Body of pancreas (tissue), 4 donors: ENCODE measurements around the gene DNAJC18. TPM values are rescaled to one million over a fixed set of nuclear protein-coding genes. Genes with fewer than 3 reads are reported as not detected.

Source experiments
- ATAC-seq: fragments of 150-250 bp; one replicate; pipeline ENCODE4 v1.9.1; 2016
- DNase-seq, 4 donors: peaks; one replicate each; pipeline ENCODE4 v3.0.0-alpha.2; 2019
- H3K27ac ChIP-seq, 4 donors: fragments of 200-600 bp; sonication (generic); 1 replicate in 3 of 4; 2 replicates in 1 of 4; pipeline versions ENCODE4 v1.5.1 to v1.6.1; 2016 to 2019; ENCODE audit warnings: mild to moderate bottlenecking in 1 of 4, mixed read lengths in 1 of 4, moderate library complexity in 1 of 4
- H3K27me3 ChIP-seq, 2 donors: fragments of 200-600 bp; sonication (generic); one replicate each; pipeline ENCODE4 v1.6.0; 2016; ENCODE audit warnings: mild to moderate bottlenecking in 1 of 2
- H3K36me3 ChIP-seq, 2 donors: fragments of 200-600 bp; sonication (generic); replicated peaks in 1 of 2; 2 replicates each; pipeline ENCODE4 v1.5.1; 2016; ENCODE audit warnings: low read depth in 2 of 2; ENCODE audit not compliant: insufficient read depth in 1 of 2
- H3K4me1 ChIP-seq: fragments of 200-600 bp; sonication (generic); one replicate; pipeline ENCODE4 v1.6.0; 2016
- H3K4me3 ChIP-seq, 2 donors: fragments of 200-600 bp; sonication (generic); 1 replicate in 1 of 2; 2 replicates in 1 of 2; pipeline ENCODE4 v1.5.1; 2016 to 2019
- H3K9me3 ChIP-seq, 3 donors: fragments of 200-600 bp; sonication (generic); 1 replicate in 2 of 3; 2 replicates in 1 of 3; pipeline ENCODE4 v1.5.1; 2016
- CTCF ChIP-seq, 7 experiments: fragments of 450-650 bp in 4 of 7; fragments of 200-600 bp in 3 of 7; sonication (generic) in 3 of 7; IDR thresholded peaks; one replicate each; pipeline ENCODE4 v1.5.1; 2016 to 2019; ENCODE audit warnings: antibody characterized with exemption in 7 of 7
- POLR2A ChIP-seq, 3 donors: fragments of 450-650 bp; IDR thresholded peaks; one replicate each; pipeline ENCODE4 v1.6.1; 2016; ENCODE audit warnings: antibody characterized with exemption in 3 of 3, mild to moderate bottlenecking in 2 of 3
- WGBS, 2 donors: methylation state at CpG; one replicate each; pipeline ENCODE4 v1.1.5; 2017; 5-methylcytosine and 5-hydroxymethylcytosine counted together
- intact Hi-C: fragments of 100-400 bp; cut with DNase I; formaldehyde crosslinking; loops from one replicate; pipeline ENCODE4 v1.15.1; 2023
- small RNA-seq: library from RNA; depleted of rRNA; stranded (forward); fragments of <200 nt; gene quantifications from one replicate; pipeline ENCODE3, GENCODE V24; 2016
- total RNA-seq, 2 donors: library from RNA; depleted of rRNA; stranded (reverse); fragments of >200 nt; gene quantifications; one replicate each; pipeline ENCODE4 v1.1.0, GENCODE V29; 2016

Gene DNAJC18
- total RNA-seq, 2 donors from 2014 or later = 1.6 to 3.0 TPM

- H3K27ac ChIP-seq = no peak overlapping the region
- H3K4me1 ChIP-seq = no peaks in the 10 kb centered on the region
- no peak overlapping the region for H3K4me3 ChIP-seq
- no peaks in the 10 kb centered on the region for H3K9me3 ChIP-seq
- no peak for TF ChIP-seq POLR2A (IDR thresholded peaks at IDR 0.05)
- TF ChIP-seq CTCF (IDR thresholded peaks at IDR 0.05) = no peak
- H3K27me3 ChIP-seq = no peaks in the 10 kb centered on the region
- no peak for ATAC-seq
- no peak for DNase-seq
- WGBS, 2 donors = 63 to 76% methylated on average over 2 of the region's 2 CpGs
- intact Hi-C loops = no loop called here
- peaks cover 4 to 10% of the 10 kb centered on the region in 2 donors for H3K36me3 ChIP-seq
Measured at GRCh38 chr5:139363937-139364336, 75.4 kb downstream of the DNAJC18 start.

- WGBS, 2 donors = 85 to 86% methylated on average over 6 of the region's 6 CpGs
- no peaks in the 10 kb centered on the region for H3K27me3 ChIP-seq
- no peak for DNase-seq
- intact Hi-C loops = no loop called here
- TF ChIP-seq POLR2A (IDR thresholded peaks at IDR 0.05) (no peak), CTCF (IDR thresholded peaks at IDR 0.05) (no peak)
- no peak overlapping the region for H3K4me3 ChIP-seq
- no peaks in the 10 kb centered on the region for H3K4me1 ChIP-seq
- H3K36me3 ChIP-seq = peaks cover 0 to 9% of the 10 kb centered on the region in 2 donors
- H3K27ac ChIP-seq = no peak overlapping the region
- ATAC-seq = no peak
- H3K9me3 ChIP-seq = no peaks in the 10 kb centered on the region
Measured at GRCh38 chr5:139361835-139362429, 77.4 kb downstream of the DNAJC18 start.

GRCh38 chr5:139360384-139360783, 78.9 kb downstream of the DNAJC18 start:
- Histone ChIP-seq H3K36me3 (peaks cover 0 to 4% of the 10 kb centered on the region in 2 donors), H3K4me3 (no peak overlapping the region), H3K27me3 (no peaks in the 10 kb centered on the region), H3K27ac (no peak overlapping the region), H3K9me3 (no peaks in the 10 kb centered on the region), H3K4me1 (no peaks in the 10 kb centered on the region)
- ATAC-seq = no peak
- TF ChIP-seq POLR2A (IDR thresholded peaks at IDR 0.05) = no peak
- no peak for TF ChIP-seq CTCF (IDR thresholded peaks at IDR 0.05)
- no peak for DNase-seq
- 91 to 95% methylated on average over 4 of the region's 4 CpGs for WGBS, 2 donors
- intact Hi-C loops = no loop called here

Small RNA genes within 50 kb of the gene (small RNA-seq; reads per million reads assigned to genes)
- gene RNU5B-4P = not detected

Other genes with a start within 250 kb of the DNAJC18 start
- gene SIL1, start 241.2 kb downstream of the DNAJC18 start, total RNA-seq = 100 to 1,000 TPM in 1 of 2 donors, 10 to 100 TPM in 1; 57.6 to 124 TPM
- gene MATR3, start 145.8 kb downstream of the DNAJC18 start, total RNA-seq = 100 to 1,000 TPM in 1 of 2 donors, 10 to 100 TPM in 1; 99.2 to 160 TPM
- gene PAIP2, start 97.7 kb downstream of the DNAJC18 start, total RNA-seq = 10 to 100 TPM; 29.0 to 54.2 TPM
- gene SLC23A1, start 56.2 kb downstream of the DNAJC18 start, total RNA-seq = under 1 TPM; 0.66 to 0.78 TPM
- 10 to 100 TPM in 1 of 2 donors, not detected in 1; 12.2 TPM for gene MZB1, start 49.6 kb downstream of the DNAJC18 start, total RNA-seq
- gene PROB1, start 44.4 kb downstream of the DNAJC18 start, total RNA-seq = 1 to 10 TPM in 1 of 2 donors, under 1 TPM in 1; 0.52 to 1.3 TPM
- gene SPATA24, start 35.4 kb downstream of the DNAJC18 start, total RNA-seq = 10 to 100 TPM in 1 of 2 donors, not detected in 1; 18.9 TPM
- 1 to 10 TPM; 2.6 to 6.2 TPM for gene ECSCR, start 23.2 kb upstream of the DNAJC18 start, total RNA-seq
- not detected for gene SMIM33, start 31.5 kb upstream of the DNAJC18 start, total RNA-seq
- gene STING1, start 43.2 kb upstream of the DNAJC18 start, total RNA-seq = 10 to 100 TPM in 1 of 2 donors, 1 to 10 TPM in 1; 6.7 to 24.4 TPM
- 100 to 1,000 TPM in 1 of 2 donors, 10 to 100 TPM in 1; 38.9 to 102 TPM for gene UBE2D2, start 121.8 kb upstream of the DNAJC18 start, total RNA-seq
- 10 to 100 TPM; 86.6 to 87.7 TPM for gene CXXC5, start 208.8 kb upstream of the DNAJC18 start, total RNA-seq